Right lobe of liver (tissue), 6 donors: ENCODE data around the gene COL27A1. TPM values are rescaled to one million over a fixed set of nuclear protein-coding genes. Genes with fewer than 3 reads are reported as not detected.

Experiments
- ATAC-seq, 4 donors: fragments of 200-7000 bp; cut with Tn5 transposase; one replicate each; pipeline ENCODE4 v1.9.1; 2020; ENCODE audit warnings: mild to moderate bottlenecking in 4 of 4, moderate library complexity in 4 of 4
- DNase-seq, 3 donors: peaks; one replicate each; pipeline ENCODE4 v3.0.0-alpha.2; 2020
- H3K27ac ChIP-seq, 3 donors: fragments of 200-600 bp; one replicate each; pipeline ENCODE4 v1.8.0; 2022
- H3K27me3 ChIP-seq, 2 donors: fragments of 200-600 bp; one replicate each; pipeline ENCODE4 v1.8.0; 2022
- H3K36me3 ChIP-seq, 4 donors: fragments of 200-600 bp; sonication (generic) in 1 of 4; one replicate each; pipeline versions ENCODE4 v1.5.1 to v1.8.0; 2017 to 2022; ENCODE audit warnings: control low read depth in 1 of 4
- H3K4me1 ChIP-seq, 4 donors: fragments of 200-600 bp; sonication (generic) in 1 of 4; one replicate each; pipeline versions ENCODE4 v1.5.1 to v1.8.0; 2017 to 2022; ENCODE audit warnings: control low read depth in 1 of 4
- H3K4me3 ChIP-seq, 3 donors: fragments of 200-600 bp; one replicate each; pipeline ENCODE4 v1.8.0; 2022
- H3K9me3 ChIP-seq, 4 donors: fragments of 200-600 bp; sonication (generic) in 1 of 4; one replicate each; pipeline versions ENCODE4 v1.5.1 to v1.8.0; 2017 to 2022; ENCODE audit warnings: control low read depth in 1 of 4
- POLR2A ChIP-seq: fragments of 450-650 bp; IDR thresholded peaks from one replicate; pipeline ENCODE4 v1.6.1; 2017; ENCODE audit warnings: antibody characterized with exemption, mild to moderate bottlenecking
- WGBS: methylation state at CpG from one replicate; pipeline ENCODE4 v1.1.6; 2018; ENCODE audit warnings: low coverage, low lambda C conversion rate; ENCODE audit not compliant: insufficient coverage; ENCODE audit errors: missing lambda C conversion rate; 5-methylcytosine and 5-hydroxymethylcytosine counted together
- intact Hi-C, 2 donors: fragments of 100-400 bp; cut with DNase I; formaldehyde crosslinking; loops; one replicate each; pipeline versions ENCODE4 v1.11.2 to v1.14.1; 2022
- total RNA-seq, 6 experiments: library from RNA; depleted of rRNA in 2 of 6; stranded (reverse); fragments of >200 nt in 2 of 6; fragmentation: NEBNext Ultra II Directional in 3 of 6; extraction: Animal tissue kit (Norgen Biotek cat#: 25700) in 3 of 6; gene quantifications; one replicate each; pipeline versions ENCODE4 v1.1.0 to v1.2.4, GENCODE V29; 2016 to 2023
- TF ChIP-seq, protein P1 (sequence below), 4 donors: fragments of 200-600 bp in 3 of 4; fragments of 450-650 bp in 1 of 4; IDR thresholded peaks; one replicate each; pipeline versions ENCODE4 v1.5.1 to v1.8.0; 2016 to 2022; ENCODE audit warnings: antibody characterized with exemption in 4 of 4, mild to moderate bottlenecking in 2 of 4
- donor health status: DM: no; HTN: yes; CAD: no.
- donor health status: DM: no; HTN: no; CAD: no.
- donor health status: DM: no; HTN: no; CAD: no.
- donor health status: DM: no; HTN: yes; CAD: no.
- donor health status: DM: no; HTN: yes; CAD: no.

COL27A1 gene
- total RNA-seq, 6 experiments from 2014 or later, result 11.8 to 51.9 (median 29.3) TPM

DNA sequence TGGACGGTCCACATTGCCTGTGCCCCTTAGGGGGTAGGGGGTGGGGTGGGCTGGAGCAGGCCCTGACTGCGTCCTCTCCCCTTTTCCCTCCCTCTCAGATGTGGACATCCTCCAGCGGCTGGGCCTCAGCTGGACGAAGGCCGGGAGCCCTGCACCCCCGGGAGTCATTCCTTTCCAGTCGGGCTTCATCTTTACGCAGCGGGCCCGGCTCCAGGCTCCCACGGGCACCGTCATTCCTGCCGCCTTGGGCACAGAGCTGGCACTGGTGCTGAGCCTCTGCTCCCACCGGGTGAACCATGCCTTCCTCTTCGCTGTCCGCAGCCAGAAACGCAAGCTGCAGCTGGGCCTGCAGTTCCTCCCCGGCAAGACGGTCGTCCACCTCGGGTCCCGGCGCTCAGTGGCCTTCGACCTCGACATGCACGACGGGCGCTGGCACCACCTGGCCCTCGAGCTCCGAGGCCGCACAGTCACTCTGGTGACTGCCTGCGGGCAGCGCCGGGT is 12.3 kb downstream of the COL27A1 start:
- no peak overlapping the region for H3K4me3 ChIP-seq
- TF ChIP-seq POLR2A, result no peak
- TF ChIP-seq, protein P1, sequence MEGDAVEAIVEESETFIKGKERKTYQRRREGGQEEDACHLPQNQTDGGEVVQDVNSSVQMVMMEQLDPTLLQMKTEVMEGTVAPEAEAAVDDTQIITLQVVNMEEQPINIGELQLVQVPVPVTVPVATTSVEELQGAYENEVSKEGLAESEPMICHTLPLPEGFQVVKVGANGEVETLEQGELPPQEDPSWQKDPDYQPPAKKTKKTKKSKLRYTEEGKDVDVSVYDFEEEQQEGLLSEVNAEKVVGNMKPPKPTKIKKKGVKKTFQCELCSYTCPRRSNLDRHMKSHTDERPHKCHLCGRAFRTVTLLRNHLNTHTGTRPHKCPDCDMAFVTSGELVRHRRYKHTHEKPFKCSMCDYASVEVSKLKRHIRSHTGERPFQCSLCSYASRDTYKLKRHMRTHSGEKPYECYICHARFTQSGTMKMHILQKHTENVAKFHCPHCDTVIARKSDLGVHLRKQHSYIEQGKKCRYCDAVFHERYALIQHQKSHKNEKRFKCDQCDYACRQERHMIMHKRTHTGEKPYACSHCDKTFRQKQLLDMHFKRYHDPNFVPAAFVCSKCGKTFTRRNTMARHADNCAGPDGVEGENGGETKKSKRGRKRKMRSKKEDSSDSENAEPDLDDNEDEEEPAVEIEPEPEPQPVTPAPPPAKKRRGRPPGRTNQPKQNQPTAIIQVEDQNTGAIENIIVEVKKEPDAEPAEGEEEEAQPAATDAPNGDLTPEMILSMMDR (IDR thresholded peaks at IDR 0.05), result no peak
- H3K9me3 ChIP-seq, result no peaks in the 10 kb centered on the region
- ATAC-seq, result no peak
- no peak for DNase-seq
- H3K4me1 ChIP-seq, result peaks cover 0 to 24% (median 12%) of the 10 kb centered on the region in 4 donors
- H3K36me3 ChIP-seq, result no peaks in the 10 kb centered on the region
- intact Hi-C loops, result no loop called here
- no peaks in the 10 kb centered on the region for H3K27me3 ChIP-seq
- 90% methylated on average over 2 of the region's 34 CpGs for WGBS
- H3K27ac ChIP-seq, result no peak overlapping the region

DNA sequence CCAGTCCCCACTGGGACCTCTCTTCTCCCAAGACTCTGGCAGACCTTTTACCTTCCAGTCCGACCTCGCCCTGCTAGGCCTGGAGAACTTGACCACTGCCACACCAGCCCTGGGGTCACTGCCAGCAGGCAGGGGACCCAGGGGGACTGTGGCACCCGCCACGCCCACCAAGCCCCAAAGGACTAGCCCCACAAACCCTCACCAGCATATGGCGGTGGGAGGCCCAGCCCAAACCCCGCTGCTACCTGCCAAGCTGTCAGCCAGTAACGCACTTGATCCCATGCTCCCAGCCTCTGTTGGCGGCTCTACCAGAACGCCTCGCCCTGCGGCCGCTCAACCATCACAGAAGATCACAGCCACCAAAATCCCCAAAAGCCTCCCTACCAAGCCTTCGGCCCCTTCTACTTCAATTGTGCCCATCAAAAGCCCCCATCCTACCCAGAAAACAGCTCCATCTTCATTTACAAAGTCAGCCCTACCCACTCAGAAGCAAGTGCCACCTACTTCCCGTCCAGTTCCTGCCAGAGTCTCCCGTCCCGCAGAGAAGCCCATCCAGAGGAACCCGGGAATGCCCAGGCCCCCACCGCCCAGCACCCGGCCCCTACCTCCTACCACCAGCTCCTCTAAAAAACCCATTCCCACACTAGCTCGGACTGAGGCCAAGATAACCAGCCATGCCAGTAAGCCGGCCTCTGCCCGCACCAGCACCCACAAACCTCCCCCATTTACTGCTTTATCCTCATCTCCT is 13.1 kb downstream of the COL27A1 start:
- intact Hi-C loops, result no loop called here
- Histone ChIP-seq H3K9me3 (no peaks in the 10 kb centered on the region), H3K4me3 (no peak overlapping the region), H3K36me3 (no peaks in the 10 kb centered on the region), H3K4me1 (peaks cover 0 to 26% (median 15%) of the 10 kb centered on the region in 4 donors), H3K27ac (no peak overlapping the region), H3K27me3 (no peaks in the 10 kb centered on the region)
- DNase-seq, result no peak
- 87% methylated on average over 11 of the region's 22 CpGs for WGBS
- no peak for TF ChIP-seq POLR2A
- TF ChIP-seq, protein P1 (IDR thresholded peaks at IDR 0.05), result no peak
- no peak for ATAC-seq

DNA sequence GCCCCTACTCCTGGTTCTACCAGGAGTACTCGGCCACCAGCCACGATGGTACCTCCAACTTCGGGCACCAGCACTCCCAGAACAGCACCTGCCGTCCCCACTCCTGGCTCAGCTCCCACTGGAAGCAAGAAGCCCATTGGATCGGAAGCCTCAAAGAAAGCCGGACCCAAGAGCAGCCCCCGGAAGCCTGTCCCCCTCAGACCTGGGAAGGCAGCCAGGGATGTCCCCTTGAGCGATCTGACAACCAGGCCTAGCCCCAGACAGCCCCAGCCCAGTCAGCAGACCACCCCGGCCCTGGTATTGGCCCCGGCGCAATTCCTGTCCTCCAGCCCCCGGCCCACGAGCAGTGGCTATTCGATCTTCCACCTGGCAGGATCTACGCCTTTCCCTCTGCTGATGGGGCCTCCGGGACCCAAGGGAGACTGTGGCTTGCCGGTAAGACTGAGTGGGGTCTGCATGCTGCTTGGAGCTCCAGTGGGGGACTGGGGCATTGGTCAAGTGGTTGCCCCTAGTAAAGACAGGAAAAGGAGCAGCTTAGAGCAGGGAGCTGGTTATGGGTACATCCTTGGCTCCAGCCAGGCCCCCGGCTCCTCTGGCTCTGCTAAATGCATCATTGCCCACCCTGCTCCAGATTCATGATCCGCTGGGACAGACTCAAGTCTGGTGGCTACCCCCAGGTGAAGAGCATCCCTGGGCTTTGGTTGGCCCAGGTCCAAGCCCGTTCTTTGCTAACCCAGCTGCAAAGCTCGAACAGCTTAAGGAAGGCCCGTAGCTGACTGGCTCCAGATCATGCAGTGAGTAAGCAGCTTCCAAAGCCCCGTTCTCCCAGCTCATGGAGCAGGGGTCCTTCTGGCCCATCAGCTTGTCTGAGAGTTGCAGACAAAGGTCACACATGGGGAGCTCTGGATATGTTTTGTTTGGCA is 14.0 kb downstream of the COL27A1 start:
- no peak overlapping the region for H3K4me3 ChIP-seq
- WGBS, result 20% methylated on average over 2 of the region's 23 CpGs
- ATAC-seq (no peak), DNase-seq (no peak)
- intact Hi-C loops, result no loop called here
- H3K4me1 ChIP-seq, result peaks cover 0 to 27% (median 15%) of the 10 kb centered on the region in 4 donors
- no peak overlapping the region for H3K27ac ChIP-seq
- no peaks in the 10 kb centered on the region for H3K36me3 ChIP-seq
- H3K27me3 ChIP-seq, result no peaks in the 10 kb centered on the region
- no peak for TF ChIP-seq POLR2A
- TF ChIP-seq, protein P1 (IDR thresholded peaks at IDR 0.05), result no peak
- no peaks in the 10 kb centered on the region for H3K9me3 ChIP-seq

DNA sequence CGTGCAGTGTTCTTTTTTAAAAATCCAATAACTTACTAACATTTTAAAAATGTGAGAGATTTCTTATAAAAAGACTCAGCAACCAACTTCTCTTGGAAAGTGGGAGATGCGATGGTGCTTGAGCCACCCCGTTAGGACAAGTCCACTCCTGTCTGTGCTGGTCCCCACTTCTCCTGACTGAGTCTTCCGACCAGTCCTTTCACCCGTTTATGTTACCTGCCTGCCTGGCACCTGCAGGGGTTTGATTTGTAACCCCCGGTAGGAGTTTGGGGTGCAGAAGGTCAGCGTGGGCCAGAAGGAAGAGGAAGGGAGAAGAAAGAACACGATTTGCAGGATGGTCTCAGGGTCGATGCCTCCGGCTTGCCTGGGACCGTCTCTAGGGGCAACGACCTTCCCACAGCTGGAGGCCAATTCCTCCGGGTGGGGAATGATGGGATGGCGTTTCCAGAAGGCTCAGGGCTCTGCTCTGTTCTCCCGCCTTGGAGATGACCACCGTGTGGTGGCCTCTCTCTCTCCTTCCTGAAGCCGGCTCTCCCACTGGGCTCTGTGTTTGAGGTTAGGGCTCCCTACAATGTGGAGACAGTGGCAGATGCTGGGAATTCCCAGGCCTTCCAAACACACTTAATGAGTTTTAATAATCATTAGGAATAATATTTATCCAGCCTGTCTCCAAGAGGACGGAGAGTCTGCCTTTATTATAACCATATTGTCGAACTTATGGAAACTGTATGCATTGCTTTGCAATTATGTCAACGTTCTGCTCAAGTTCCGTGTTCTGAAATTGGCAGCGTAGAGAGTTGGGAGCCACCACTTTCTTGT is 14.8 kb downstream of the COL27A1 start:
- WGBS, result 51% methylated on average over 21 of the region's 22 CpGs
- intact Hi-C loops, result no loop called here
- ATAC-seq (no peak), DNase-seq (no peak)
- H3K27ac ChIP-seq, result peak overlapping the region in 1 of 3 donors; percentile 15
- no peak overlapping the region for H3K4me3 ChIP-seq
- TF ChIP-seq POLR2A, result no peak
- TF ChIP-seq, protein P1 (IDR thresholded peaks at IDR 0.05), result no peak
- H3K36me3 ChIP-seq, result no peaks in the 10 kb centered on the region
- peaks cover 0 to 33% (median 18%) of the 10 kb centered on the region in 4 donors for H3K4me1 ChIP-seq
- no peaks in the 10 kb centered on the region for H3K27me3 ChIP-seq
- H3K9me3 ChIP-seq, result no peaks in the 10 kb centered on the region
